NCI-H460 (cell line): ENCODE results near the gene ZNRD2. TPM values are rescaled to one million over a fixed set of nuclear protein-coding genes. Genes with fewer than 3 reads are reported as not detected.

Experiments
- DNase-seq: peaks from one replicate; pipeline ENCODE4 v3.0.0-alpha.2; 2016; ENCODE audit warnings: low read depth; ENCODE audit errors: extremely low read depth
- total RNA-seq: library from RNA; depleted of rRNA; stranded (reverse); fragments of >200 nt; shearing (Covaris generic); gene quantifications from 2 replicates; pipeline ENCODE4 v1.2.3, GENCODE V29; 2014

ZNRD2 gene
- total RNA-seq, 1 experiment from 2014 or later = 14.9 TPM

DNA sequence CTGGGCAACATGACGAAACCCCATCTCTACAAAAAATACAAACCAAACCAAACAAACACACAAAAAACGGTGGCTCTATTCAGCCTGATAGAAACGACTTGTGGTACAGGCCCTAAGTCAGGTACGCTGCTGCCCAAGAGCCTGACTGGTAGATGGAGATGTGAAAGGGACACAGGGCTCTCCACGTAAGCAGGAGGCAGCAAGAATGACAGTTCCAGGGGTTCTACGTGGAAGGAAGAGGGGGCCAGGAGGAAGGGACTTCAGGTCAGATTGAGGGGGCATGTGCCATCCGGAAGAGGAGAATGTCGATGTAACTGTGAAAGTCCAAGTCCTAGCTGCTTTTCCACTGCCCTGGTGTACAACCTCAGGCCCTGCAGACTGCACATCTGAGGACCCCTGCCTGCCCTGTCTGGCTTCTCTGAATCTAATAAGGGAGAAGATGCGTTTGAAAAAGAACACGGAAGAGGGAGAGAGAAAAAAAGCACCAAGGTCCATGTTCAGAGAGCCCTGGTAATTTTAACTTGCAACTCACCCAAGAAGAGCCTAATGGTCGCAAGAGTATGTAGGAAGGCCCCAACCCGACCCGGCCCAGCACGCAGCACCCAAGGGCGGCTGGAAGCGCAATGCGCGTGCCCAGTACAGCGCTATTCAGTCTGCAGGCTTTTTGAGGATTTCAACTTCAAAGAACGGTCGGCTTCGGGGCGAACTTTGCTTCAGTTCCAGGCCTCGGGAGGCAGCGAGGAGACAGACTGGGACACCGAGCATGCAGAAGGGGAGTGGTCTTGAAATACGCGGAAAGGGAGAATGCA, 909 bp upstream of the ZNRD2 start:
- DNase-seq = no peak

GRCh38 chr11:65571420-65571819, 1.1 kb downstream of the ZNRD2 start:
- DNase-seq = no peak

GRCh38 chr11:65571940-65572339, 1.7 kb downstream of the ZNRD2 start:
- DNase-seq = peak; percentile 37

DNA sequence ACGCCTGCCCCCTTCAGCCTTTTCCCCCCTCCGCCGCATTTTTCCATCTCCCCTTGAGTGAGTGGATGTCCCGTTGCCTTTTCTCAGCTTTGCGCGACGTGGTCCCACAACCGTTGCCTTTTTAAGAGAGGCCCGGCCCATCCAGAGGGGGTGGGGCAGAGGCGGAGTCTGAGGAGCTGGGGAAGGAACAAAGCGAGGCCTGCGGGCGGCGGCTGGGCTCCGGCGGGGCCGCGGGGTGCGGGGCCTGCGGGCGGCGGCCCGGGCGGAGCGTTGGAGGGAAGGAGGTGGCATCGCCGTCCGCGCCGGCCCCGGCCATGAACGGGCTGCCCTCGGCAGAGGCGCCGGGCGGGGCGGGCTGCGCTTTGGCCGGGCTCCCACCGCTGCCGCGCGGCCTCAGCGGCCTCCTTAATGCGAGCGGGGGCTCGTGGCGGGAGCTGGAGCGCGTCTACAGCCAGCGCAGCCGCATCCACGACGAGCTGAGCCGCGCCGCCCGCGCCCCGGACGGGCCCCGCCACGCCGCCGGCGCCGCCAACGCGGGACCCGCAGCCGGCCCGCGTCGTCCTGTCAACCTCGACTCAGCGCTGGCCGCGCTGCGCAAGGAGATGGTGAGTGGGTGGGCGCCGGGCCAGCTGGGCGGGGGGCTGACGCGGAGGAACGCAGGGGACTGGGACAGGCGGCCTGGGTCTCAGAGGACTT, 2.2 kb downstream of the ZNRD2 start, which contains the start of gene FAM89B:
Gene FAM89B (plus strand): TSS at position 183 of the 696 bp plus-strand sequence. CDS start 132 bp downstream, at position 315.
- DNase-seq = peak; percentile 67

DNA sequence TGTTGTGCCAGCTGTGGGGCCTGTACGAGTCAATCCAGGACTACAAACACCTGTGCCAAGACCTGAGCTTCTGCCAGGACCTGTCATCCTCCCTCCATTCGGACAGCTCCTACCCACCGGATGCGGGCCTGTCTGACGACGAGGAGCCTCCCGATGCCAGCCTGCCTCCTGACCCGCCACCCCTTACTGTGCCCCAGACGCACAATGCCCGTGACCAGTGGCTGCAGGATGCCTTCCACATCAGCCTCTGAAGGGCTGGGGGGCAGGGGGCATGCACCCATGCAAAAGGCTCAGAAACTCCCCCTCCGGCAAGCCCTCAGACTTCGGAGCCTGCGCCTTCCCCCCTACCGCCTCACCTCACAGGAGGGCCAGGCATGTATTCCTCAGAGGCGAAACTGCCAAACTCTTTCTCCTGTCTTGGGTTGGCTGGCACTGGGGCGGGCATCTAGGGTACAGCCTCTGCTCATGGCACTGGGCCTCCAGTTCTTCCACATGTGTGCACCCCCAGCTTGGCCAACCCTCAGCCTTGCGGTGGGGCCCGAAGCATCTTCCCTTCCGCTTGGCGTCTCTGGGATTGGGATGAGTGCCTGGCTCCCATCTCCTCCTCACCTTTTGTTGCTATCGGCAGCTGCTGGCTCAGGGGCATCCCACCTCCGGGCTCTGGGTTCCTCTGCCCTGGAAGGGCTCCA, 3.3 kb downstream of the ZNRD2 start:
- no peak for DNase-seq

- peak; percentile 72 for DNase-seq
These were observed 4.0 kb downstream of the ZNRD2 start for GRCh38 chr11:65574109-65574810.

DNA sequence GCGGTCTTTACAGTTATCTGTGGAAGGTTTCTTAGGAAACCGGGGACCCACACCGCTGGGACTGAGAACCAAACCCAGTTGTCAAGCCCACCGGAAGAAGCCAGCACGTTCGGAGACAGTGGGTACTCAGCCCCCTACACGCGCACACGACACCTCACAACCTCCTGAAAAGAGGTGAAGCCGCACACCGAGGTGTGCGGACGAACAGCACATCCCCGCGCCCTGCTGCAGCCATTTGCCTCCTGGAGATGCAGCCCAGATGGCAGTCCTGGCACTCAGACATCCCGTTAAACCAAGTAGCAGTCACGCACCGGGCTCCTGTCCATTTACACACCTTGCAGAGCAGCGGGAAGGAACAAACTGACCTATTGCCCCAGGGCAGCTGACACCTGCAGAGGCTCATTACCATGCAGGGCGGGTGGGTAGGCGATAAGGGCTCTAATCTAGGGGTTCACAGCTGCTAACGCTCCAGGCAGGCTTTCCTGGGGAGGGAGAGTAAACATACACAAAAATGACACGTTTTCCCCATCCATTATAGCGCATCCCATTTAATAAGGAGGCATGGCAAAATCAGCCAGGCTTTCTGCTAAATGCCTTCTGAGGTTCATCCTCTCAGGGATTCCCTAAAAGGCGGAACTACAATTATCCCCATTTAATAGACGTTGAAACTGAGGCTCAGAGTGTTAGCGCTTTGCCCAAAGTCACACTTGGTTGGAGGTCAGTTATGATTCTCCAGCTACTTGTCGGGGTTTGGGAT, 4.7 kb downstream of the ZNRD2 start:
- no peak for DNase-seq

DNA sequence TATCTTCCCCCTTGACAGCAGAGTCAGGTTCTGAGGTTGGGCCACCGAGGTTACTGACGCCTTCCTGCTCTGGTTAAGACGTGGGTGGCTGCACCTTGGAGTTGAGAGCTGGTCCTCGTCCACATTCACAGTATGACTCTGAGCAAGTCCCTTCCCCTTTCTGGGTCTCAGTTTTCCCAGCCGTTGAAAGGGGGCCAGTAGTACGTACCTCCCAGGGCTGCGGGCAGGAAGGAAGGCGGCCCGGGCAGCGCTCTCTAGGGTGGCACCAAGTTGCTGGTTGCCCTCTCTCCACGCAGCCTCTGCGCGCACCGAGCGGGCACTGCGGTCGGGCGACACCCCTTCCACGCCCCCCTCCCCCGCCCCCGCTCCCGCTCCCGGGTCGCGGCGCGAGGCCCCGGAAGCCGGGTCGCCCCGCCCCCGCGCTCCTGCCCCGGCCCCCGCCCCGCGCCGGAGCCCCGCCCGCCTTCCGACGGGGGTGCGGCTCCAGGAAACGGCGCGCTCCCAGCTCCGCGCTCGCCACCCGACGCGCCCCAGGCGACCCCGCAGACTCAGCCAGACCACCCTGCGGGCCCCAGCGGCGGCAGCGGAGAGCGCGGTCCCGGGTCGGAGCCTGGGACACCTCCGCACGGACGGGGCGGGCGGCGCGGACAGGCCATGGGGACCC, 5.4 kb downstream of the ZNRD2 start, which contains the start of gene EHBP1L1:
Gene EHBP1L1 (plus strand): TSS at position 486 of the 664 bp plus-strand sequence. CDS start 250 bp downstream, outside the sequence.
- peak; percentile 43 for DNase-seq

DNA sequence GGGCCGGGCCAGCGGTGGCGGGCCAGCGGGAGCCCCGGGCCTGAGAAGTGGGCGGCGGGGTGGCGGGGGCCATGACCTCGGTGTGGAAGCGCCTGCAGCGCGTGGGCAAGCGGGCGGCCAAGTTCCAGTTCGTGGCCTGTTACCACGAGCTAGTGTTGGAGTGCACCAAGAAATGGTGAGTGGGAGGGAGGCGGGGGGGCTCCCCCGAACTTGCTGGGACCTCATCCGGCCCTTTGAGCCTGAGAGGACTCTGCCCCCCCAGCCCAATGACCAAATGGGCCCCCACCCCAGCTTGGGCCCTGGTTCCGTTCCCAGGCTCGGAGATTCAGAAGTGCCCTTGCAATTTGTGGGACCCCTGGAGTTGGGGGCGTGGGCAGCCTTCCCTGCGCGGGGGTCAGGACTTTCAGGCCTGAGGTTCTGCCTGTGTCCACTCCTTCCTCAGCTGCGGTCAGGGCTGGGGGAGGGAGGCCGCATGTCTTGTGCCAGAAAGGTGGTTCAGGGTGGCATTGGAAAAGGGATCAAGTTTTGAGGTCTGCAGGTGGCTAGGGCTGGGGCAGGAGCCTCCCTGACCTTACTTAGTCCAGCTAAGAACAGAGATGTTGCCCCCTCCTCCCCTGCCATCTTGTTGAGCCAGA, 6.1 kb downstream of the ZNRD2 start:
- DNase-seq = no peak

DNA sequence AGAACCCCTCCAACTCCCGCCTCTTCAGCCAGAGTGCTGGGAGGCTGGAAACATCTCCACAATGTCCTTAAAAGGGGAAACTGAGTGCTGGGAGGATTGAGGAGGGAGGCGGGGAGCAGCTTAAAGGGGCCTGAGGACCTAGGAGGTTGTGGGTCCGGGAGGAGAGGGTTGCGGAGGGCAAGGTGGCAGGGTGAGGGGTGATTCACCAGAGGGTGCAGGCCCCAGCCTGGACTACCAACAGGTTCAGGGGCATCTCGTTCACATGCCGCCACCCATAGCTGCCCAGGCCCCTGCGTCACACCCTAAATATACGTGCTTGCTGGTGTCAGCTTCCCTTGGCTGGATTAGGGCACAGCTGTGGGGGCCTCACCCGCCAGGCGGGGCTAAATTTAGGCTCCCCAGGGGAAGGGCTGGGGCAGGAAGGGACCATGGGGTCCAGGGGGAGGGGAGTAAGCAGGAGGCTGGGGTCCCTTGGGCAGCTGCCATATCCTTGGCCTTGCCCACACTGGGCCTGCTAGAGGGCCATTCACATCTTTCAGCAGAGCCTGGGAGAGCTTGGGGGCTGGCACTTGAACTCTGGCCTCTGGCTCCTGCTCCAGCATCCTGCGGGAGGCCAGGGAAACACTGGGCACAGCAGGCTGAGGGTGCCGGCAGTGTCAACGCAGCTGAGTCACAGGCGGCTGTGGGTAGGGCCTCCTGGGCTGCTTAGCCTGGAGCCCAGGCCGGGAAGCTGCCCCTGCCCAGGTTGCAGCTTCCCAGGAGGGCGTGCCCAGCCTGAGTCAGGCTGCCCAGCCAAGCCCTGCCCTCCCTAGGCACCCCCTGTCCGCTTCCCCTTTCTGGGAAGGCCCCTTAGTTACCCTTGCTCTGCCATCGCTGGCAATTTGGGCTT, 6.8 kb downstream of the ZNRD2 start:
- DNase-seq = peak; percentile 33

DNA sequence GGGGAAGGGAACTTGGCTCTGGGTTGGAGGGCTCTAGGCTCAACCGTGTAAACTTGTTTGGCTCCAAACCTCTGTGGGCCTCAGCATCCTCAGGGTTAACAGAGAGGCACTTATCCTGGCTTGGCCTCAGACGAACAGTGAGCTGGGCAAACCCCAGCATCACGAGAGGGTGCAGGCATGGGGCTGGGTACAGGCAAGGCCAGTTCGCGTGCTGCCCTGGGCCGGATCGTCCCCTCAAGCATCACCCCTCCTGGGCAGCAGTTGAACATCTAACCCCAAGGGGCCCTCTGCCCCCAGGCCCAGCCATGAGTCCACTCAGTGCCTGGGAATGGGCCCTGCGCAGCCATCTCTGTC, 7.5 kb downstream of the ZNRD2 start:
- no peak for DNase-seq

- no peak for DNase-seq
These were observed 7.9 kb downstream of the ZNRD2 start for GRCh38 chr11:65578134-65578533.

GRCh38 chr11:65578667-65579066, 8.4 kb downstream of the ZNRD2 start:
- DNase-seq = no peak

- no peak for DNase-seq
These were observed 9.0 kb downstream of the ZNRD2 start for GRCh38 chr11:65579291-65579690.

- DNase-seq = no peak
These were observed 9.9 kb downstream of the ZNRD2 start for GRCh38 chr11:65580031-65580692.

DNA sequence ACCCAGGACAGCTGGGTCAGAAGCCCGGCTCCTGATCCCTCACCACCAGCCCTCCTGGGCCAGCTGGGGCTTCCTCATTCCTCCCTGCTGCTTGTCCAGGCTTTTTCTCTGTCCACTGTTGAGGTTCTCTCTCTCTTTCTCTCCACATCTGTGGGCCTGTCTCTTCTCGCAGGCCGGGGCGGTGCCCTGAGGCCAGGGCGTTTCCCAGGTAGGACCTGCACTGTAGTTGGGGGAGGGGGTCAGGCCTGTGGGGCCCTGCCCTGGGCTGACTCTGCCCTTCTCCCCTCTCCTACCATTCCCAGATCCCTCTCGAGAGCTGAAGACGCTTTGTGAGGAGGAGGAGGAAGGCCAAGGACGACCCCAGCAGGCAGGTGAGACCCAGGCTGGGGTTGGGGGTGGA, 10.5 kb downstream of the ZNRD2 start:
- DNase-seq = no peak

DNA sequence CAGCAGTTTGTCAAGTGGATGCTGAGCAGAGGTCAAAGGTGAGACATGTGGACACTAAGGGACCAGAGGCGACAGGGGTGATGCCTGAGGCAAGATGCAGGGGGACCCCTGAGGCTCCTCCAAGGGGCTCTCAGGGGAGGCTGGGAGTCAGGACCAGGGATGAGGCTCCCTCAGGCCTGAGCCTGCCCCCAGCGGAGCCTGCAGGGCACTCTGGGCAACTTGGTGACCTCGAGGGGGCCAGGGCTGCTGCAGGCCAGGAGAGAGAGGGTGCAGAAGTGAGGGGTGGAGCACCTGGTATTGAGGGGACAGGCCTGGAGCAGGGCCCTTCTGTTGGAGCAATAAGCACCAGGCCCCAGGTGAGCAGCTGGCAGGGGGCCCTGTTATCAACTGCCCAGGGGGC, 11.7 kb downstream of the ZNRD2 start:
- no peak for DNase-seq
